HCT116 (cell line): ENCODE data around the gene SDK1. TPM values are rescaled to one million over a fixed set of nuclear protein-coding genes. Genes with fewer than 3 reads are reported as not detected.

ENCODE experiments used
- ATAC-seq: fragments of 200-7000 bp; cut with Tn5 transposase; 2 replicates; pipeline ENCODE4 v1.9.1; 2020; ENCODE audit warnings: mild to moderate bottlenecking, moderate library complexity
- BruUV-seq: library from RNA; stranded (reverse); fragments of 400-500 nt; replicated peaks from 2 replicates; lab custom pipeline; 2021; lab: Mats Ljungman, UMichigan
- CTCF ChIA-PET: fragments of 300-600 bp; sonication (Branson Sonifier 250); formaldehyde crosslinking; loops from one replicate; lab custom pipeline; 2021; ENCODE audit warnings: antibody characterized with exemption; lab: Charles Lee
- POLR2A ChIA-PET: fragments of 300-600, 350-600 bp; sonication (Branson Sonifier 250); formaldehyde crosslinking; loops from one replicate; lab custom pipeline; 2021; ENCODE audit warnings: antibody characterized with exemption; lab: Charles Lee
- RAD21 ChIA-PET, 2 experiments: fragments of 300-600 bp; sonication (Branson Sonifier 250); formaldehyde crosslinking; loops; one replicate each; lab custom pipeline; 2023; ENCODE audit warnings: low total read pairs in 2 of 2; ENCODE audit not compliant: uncharacterized antibody in 2 of 2, unreplicated experiment in 2 of 2, low non-redundant PET in 1 of 2; lab: Charles Lee
- DNase-seq: peaks from one replicate; pipeline ENCODE4 v3.0.0-alpha.2; 2010; ENCODE audit warnings: low read depth, low spot score
- H2AFZ ChIP-seq: fragments of 200-600 bp; shearing (Covaris generic), sonication (generic); 2 replicates; pipeline ENCODE4 v1.6.1; 2017; ENCODE audit warnings: low read depth, mixed run types, mixed read lengths, antibody characterized with exemption, low read length; ENCODE audit not compliant: poor library complexity, severe bottlenecking
- H3K27ac ChIP-seq: 2 replicates; pipeline ENCODE4 v1.5.1; 2012; ENCODE audit warnings: low read depth, low read length
- H3K27me3 ChIP-seq: fragments of 200-600 bp; sonication (generic); 2 replicates; pipeline ENCODE4 v1.6.1; 2016; ENCODE audit warnings: mixed run types, low read length, mixed read lengths; ENCODE audit not compliant: insufficient read depth
- H3K36me3 ChIP-seq, 2 experiments: fragments of 200-500 bp in 1 of 2; fragments of 200-600 bp in 1 of 2; sonication (Bioruptor generic) in 1 of 2; sonication (generic) in 1 of 2; 2 replicates each; pipeline versions ENCODE4 v1.5.1 to v1.6.1; 2014 to 2016; ENCODE audit warnings: low read length in 2 of 2, inconsistent platforms in 1 of 2, mixed read lengths in 1 of 2, mixed run types in 1 of 2; ENCODE audit not compliant: insufficient read depth in 2 of 2, control insufficient read depth in 1 of 2
- H3K4me1 ChIP-seq, 2 experiments: fragments of 200-600 bp in 1 of 2; sonication (generic) in 1 of 2; 2 replicates each; pipeline versions ENCODE4 v1.5.1 to v1.6.1; 2012 to 2017; ENCODE audit warnings: low read length in 2 of 2, inconsistent platforms in 1 of 2, mild to moderate bottlenecking in 1 of 2, mixed read lengths in 1 of 2, mixed run types in 1 of 2, moderate library complexity in 1 of 2; ENCODE audit not compliant: insufficient read depth in 2 of 2, control insufficient read depth in 1 of 2
- H3K4me2 ChIP-seq: fragments of 200-600 bp; sonication (generic); 2 replicates; pipeline ENCODE4 v1.6.1; 2017; ENCODE audit warnings: mixed run types, low read length, mixed read lengths
- H3K4me3 ChIP-seq, 2 experiments: fragments of 200-600 bp in 1 of 2; sonication (generic) in 1 of 2; replicated peaks in 1 of 2; 2 replicates each; pipeline ENCODE4 v1.5.1; 2011 to 2016; ENCODE audit warnings: low read length in 2 of 2, control low read depth in 1 of 2, low read depth in 1 of 2, mild to moderate bottlenecking in 1 of 2, mixed read lengths in 1 of 2, mixed run types in 1 of 2
- H3K79me2 ChIP-seq: fragments of 200-600 bp; sonication (generic); 2 replicates; pipeline ENCODE4 v1.6.1; 2017; ENCODE audit warnings: mild to moderate bottlenecking, mixed run types, low read length, moderate library complexity, mixed read lengths; ENCODE audit not compliant: insufficient read depth
- H3K9ac ChIP-seq: fragments of 200-600 bp; sonication (generic); 2 replicates; pipeline ENCODE4 v1.6.1; 2016; ENCODE audit warnings: low read length, mixed read lengths
- H3K9me2 ChIP-seq: fragments of 200-600 bp; sonication (generic), shearing (Covaris generic); 2 replicates; pipeline ENCODE4 v1.6.1; 2017; ENCODE audit warnings: mixed run types, mild to moderate bottlenecking, moderate library complexity; ENCODE audit not compliant: insufficient read depth
- H3K9me3 ChIP-seq, 2 experiments: fragments of 200-500 bp in 1 of 2; fragments of 200-600 bp in 1 of 2; sonication (Bioruptor generic) in 1 of 2; sonication (generic) in 1 of 2; 2 replicates each; pipeline ENCODE4 v1.6.1; 2014 to 2017; ENCODE audit warnings: low read length in 2 of 2, mixed read lengths in 2 of 2, inconsistent platforms in 1 of 2, low read depth in 1 of 2, mild to moderate bottlenecking in 1 of 2, mixed run types in 1 of 2, moderate library complexity in 1 of 2; ENCODE audit not compliant: control insufficient read depth in 1 of 2, insufficient read depth in 1 of 2
- H4K20me1 ChIP-seq: fragments of 200-600 bp; sonication (generic), shearing (Covaris generic); 2 replicates; pipeline ENCODE4 v1.6.1; 2017; ENCODE audit warnings: mixed run types, mild to moderate bottlenecking, moderate library complexity; ENCODE audit not compliant: insufficient read depth
- ELF1 ChIP-seq: IDR thresholded peaks from 2 replicates; pipeline ENCODE4 v1.6.1; 2012; ENCODE audit warnings: low read depth, borderline replicate concordance
- EZH2phosphoT487 ChIP-seq: fragments of 200-600 bp; IDR thresholded peaks from 2 replicates; pipeline ENCODE4 v1.6.1; 2018; ENCODE audit warnings: antibody characterized with exemption, borderline replicate concordance
- FOSL1 ChIP-seq: IDR thresholded peaks from 2 replicates; pipeline ENCODE4 v1.6.1; 2012; ENCODE audit warnings: low read depth
- POLR2A ChIP-seq: IDR thresholded peaks from 2 replicates; pipeline ENCODE4 v1.7.0; 2011; ENCODE audit warnings: borderline replicate concordance; ENCODE audit not compliant: insufficient read depth, insufficient read length; ENCODE audit errors: extremely low read depth
- REST ChIP-seq: IDR thresholded peaks from 2 replicates; pipeline ENCODE4 v1.6.1; 2012; ENCODE audit warnings: low read depth
- YY1 ChIP-seq: IDR thresholded peaks from 2 replicates; pipeline ENCODE4 v1.6.1; 2011; ENCODE audit warnings: low read length, low read depth, moderate library complexity, mild to moderate bottlenecking; ENCODE audit not compliant: insufficient replicate concordance; ENCODE audit errors: extremely low read depth
- intact Hi-C: fragments of 100-400 bp; cut with micrococcal nuclease; formaldehyde crosslinking; loops from 2 replicates; pipeline ENCODE4 v1.10.0; 2022
- total RNA-seq: library from RNA; stranded (reverse); gene quantifications from one replicate; pipeline ENCODE4 v1.2.1, GENCODE V29; 2021; ENCODE audit not compliant: unreplicated experiment

SDK1 gene
- total RNA-seq, 1 experiment from 2014 or later, result 0.05 TPM

DNA sequence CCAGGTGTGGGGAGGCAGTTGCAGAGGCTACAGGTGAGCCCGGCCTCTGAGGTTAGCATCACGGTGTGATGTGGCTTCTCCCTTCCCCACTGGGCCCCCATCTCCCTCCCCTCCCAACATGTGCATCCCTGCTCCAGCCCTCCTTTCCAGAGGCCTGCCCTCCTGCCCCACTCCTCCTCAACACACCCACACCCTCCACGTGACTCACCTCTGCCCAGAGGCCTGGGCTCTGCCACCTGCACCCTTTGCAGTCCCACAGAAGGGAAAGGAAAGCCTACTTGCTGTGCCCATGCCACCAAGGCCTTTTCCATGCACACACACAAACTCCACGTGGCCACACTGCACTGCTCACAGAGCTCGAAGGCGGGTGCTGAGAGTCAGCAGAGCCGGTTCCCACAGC, 880.4 kb downstream of the SDK1 start (continued):
- no peak for TF ChIP-seq REST

DNA sequence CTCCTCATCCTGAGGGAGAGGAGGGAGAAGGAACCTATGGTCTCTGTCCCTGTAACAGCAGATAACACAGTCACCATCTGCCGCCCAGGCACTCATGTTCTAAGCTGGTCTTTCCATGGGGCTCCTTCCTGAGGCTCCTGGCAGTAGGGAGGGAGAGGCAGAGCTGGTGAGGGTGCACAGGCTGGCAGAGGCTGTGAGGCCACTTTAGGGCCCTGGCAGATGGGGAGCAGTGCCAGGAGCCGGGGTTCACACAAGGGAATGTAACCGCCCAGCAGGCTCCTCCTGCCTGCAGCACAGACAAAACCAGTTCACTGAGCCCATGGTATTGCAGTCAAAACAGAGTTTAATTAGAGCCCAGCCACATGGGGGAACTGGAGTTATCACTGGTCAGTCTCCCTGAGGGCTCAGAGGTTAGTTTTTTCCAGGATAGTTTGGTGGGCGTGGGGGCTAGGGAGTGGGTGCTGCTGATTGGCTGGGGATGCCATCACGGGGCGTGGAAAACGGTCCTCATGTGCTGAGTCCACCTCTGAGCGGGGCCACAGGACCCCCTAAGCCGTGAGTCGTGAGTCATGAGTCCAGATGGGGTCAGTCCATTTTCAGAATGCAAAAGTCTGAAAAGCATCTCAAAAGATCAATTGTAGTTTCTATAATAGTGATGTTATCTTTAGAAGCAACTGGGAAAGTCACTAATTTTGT, 881.7 kb downstream of the SDK1 start:
- no TSS peak for BruUV-seq
- no peak overlapping the region for H3K4me2 ChIP-seq
- ChIA-PET RAD21 (no interaction called here), CTCF (no interaction called here), POLR2A (no interaction called here)
- no peaks in the 10 kb centered on the region for H4K20me1 ChIP-seq
- no peak for DNase-seq
- intact Hi-C loops, result no loop called here
- no peak overlapping the region for H2AFZ ChIP-seq
- H3K27me3 ChIP-seq, result no peaks in the 10 kb centered on the region
- no peak overlapping the region for H3K27ac ChIP-seq
- no peaks in the 10 kb centered on the region for H3K36me3 ChIP-seq
- no peaks in the 10 kb centered on the region for H3K9me3 ChIP-seq
- no peaks in the 10 kb centered on the region for H3K9me2 ChIP-seq
- TF ChIP-seq FOSL1, result no peak
- TF ChIP-seq YY1, result no peak
- no peak for TF ChIP-seq POLR2A
- no peak for TF ChIP-seq ELF1
- no peak for TF ChIP-seq EZH2phosphoT487
- no peak overlapping the region for H3K9ac ChIP-seq
- H3K79me2 ChIP-seq, result no peaks in the 10 kb centered on the region
- no peak overlapping the region for H3K4me3 ChIP-seq
- no peak for ATAC-seq
- H3K4me1 ChIP-seq, result no peaks in the 10 kb centered on the region
